Endothelial cell of umbilical vein (primary cell): ENCODE data around the gene UGT2A2. TPM values are rescaled to one million over a fixed set of nuclear protein-coding genes. Genes with fewer than 3 reads are reported as not detected.

Experiments used
- BruUV-seq: library from RNA; stranded (reverse); fragments of 400-500 nt; replicated peaks from 2 replicates; lab custom pipeline; 2021; lab: Mats Ljungman, UMichigan
- CTCF ChIA-PET: fragments of 300-600, 350-600 bp; sonication (Branson Sonifier 250); formaldehyde crosslinking; loops from one replicate; lab custom pipeline; 2021; ENCODE audit warnings: antibody characterized with exemption, inconsistent platforms; lab: Charles Lee
- POLR2A ChIA-PET: fragments of 300-600, 350-600 bp; sonication (Branson Sonifier 250); formaldehyde crosslinking; loops from one replicate; lab custom pipeline; 2021; ENCODE audit warnings: antibody characterized with exemption, inconsistent platforms; lab: Charles Lee
- DNase-seq: peaks from one replicate; pipeline ENCODE4 v3.0.0-alpha.2; 2011; ENCODE audit warnings: low read depth, low spot score
- FAIRE-seq: peaks from 2 replicates; lab custom pipeline; 2011; peaks lifted over from hg19 to GRCh38; lab: Jason Lieb, UNC
- H2AFZ ChIP-seq: 2 replicates; pipeline ENCODE4 v1.6.0; 2012; ENCODE audit warnings: low read depth, low read length, control low read depth, inconsistent platforms
- H3K27ac ChIP-seq: 2 replicates; pipeline ENCODE4 v1.5.1; 2011; ENCODE audit warnings: low read depth, mild to moderate bottlenecking, control low read depth, low read length, moderate library complexity; ENCODE audit not compliant: insufficient read depth
- H3K27me3 ChIP-seq, 2 experiments: 2 replicates each; pipeline versions ENCODE4 v1.6.0 to v1.6.1; 2011; ENCODE audit warnings: low read length in 2 of 2, mixed read lengths in 1 of 2; ENCODE audit not compliant: control insufficient read depth in 2 of 2, insufficient read depth in 2 of 2
- H3K36me3 ChIP-seq, 2 experiments: 2 replicates in 1 of 2; 3 replicates in 1 of 2; pipeline ENCODE4 v1.5.1; 2011; ENCODE audit warnings: low read length in 2 of 2, mild to moderate bottlenecking in 1 of 2, moderate library complexity in 1 of 2; ENCODE audit not compliant: control insufficient read depth in 2 of 2, insufficient read depth in 2 of 2; ENCODE audit errors: extremely low read depth in 1 of 2
- H3K4me1 ChIP-seq: 3 replicates; pipeline ENCODE4 v1.5.1; 2011; ENCODE audit warnings: mild to moderate bottlenecking, low read length; ENCODE audit not compliant: control insufficient read depth, insufficient read depth; ENCODE audit errors: extremely low read depth
- H3K4me2 ChIP-seq: 2 replicates; pipeline ENCODE4 v1.6.1; 2011; ENCODE audit warnings: low read length, control low read depth, mixed read lengths; ENCODE audit not compliant: insufficient read depth
- H3K4me3 ChIP-seq, 3 experiments: fragments of 200-600 bp in 1 of 3; sonication (generic), shearing (Covaris generic) in 1 of 3; replicated peaks in 1 of 3; 2 replicates each; pipeline ENCODE4 v1.5.1; 2011 to 2016; ENCODE audit warnings: control low read depth in 3 of 3, low read length in 3 of 3, mild to moderate bottlenecking in 2 of 3, inconsistent platforms in 1 of 3, low read depth in 1 of 3, moderate library complexity in 1 of 3; ENCODE audit not compliant: insufficient read depth in 1 of 3
- H3K79me2 ChIP-seq: 2 replicates; pipeline ENCODE4 v1.6.0; 2012; ENCODE audit warnings: low read length, inconsistent platforms; ENCODE audit not compliant: control insufficient read depth, insufficient read depth
- H3K9ac ChIP-seq: replicated peaks from 2 replicates; pipeline ENCODE3; 2011; ENCODE audit warnings: low read length, control low read depth; ENCODE audit not compliant: insufficient read depth; ENCODE audit errors: extremely low read depth
- H3K9me1 ChIP-seq: replicated peaks from 3 replicates; pipeline ENCODE4 v1.6.0; 2011; ENCODE audit warnings: mild to moderate bottlenecking, low read length; ENCODE audit not compliant: control insufficient read depth, insufficient read depth; ENCODE audit errors: extremely low read depth
- H3K9me3 ChIP-seq: replicated peaks from 2 replicates; pipeline ENCODE4 v1.5.1; 2012; ENCODE audit warnings: low read length, inconsistent platforms; ENCODE audit not compliant: control insufficient read depth, insufficient read depth
- H4K20me1 ChIP-seq: replicated peaks from 2 replicates; pipeline ENCODE3; 2011; ENCODE audit warnings: mild to moderate bottlenecking, low read length; ENCODE audit not compliant: control insufficient read depth, insufficient read depth; ENCODE audit errors: extremely low read depth
- EZH2 ChIP-seq: IDR thresholded peaks from 2 replicates; pipeline ENCODE4 v1.6.1; 2012; ENCODE audit warnings: borderline replicate concordance, low read depth, mild to moderate bottlenecking, moderate library complexity, low read length, inconsistent platforms; ENCODE audit not compliant: severe bottlenecking
- FOS ChIP-seq: IDR thresholded peaks from 2 replicates; pipeline ENCODE4 v1.6.1; 2011; ENCODE audit warnings: mild to moderate bottlenecking, low read length, moderate library complexity, borderline replicate concordance; ENCODE audit not compliant: insufficient read depth
- GATA2 ChIP-seq: IDR thresholded peaks from 2 replicates; pipeline ENCODE4 v1.7.0; 2011; ENCODE audit warnings: low read depth, mild to moderate bottlenecking, moderate library complexity, mixed read lengths, low read length; ENCODE audit not compliant: insufficient read length, insufficient read depth
- JUN ChIP-seq: IDR thresholded peaks from 2 replicates; pipeline ENCODE4 v1.6.1; 2011; ENCODE audit warnings: borderline replicate concordance, low read depth; ENCODE audit not compliant: insufficient read length, insufficient read depth
- MYC ChIP-seq: IDR thresholded peaks from one replicate; pipeline ENCODE4 v1.6.1; 2011; ENCODE audit warnings: mild to moderate bottlenecking, low read depth, low read length
- POLR2A ChIP-seq: IDR thresholded peaks from 2 replicates; pipeline ENCODE4 v1.6.1; 2012; ENCODE audit warnings: low read depth, mild to moderate bottlenecking, control low read depth, low read length
- POLR2AphosphoS5 ChIP-seq: IDR thresholded peaks from 2 replicates; pipeline ENCODE4 v1.6.1; 2012; ENCODE audit warnings: low read depth, mild to moderate bottlenecking, control low read depth, low read length, moderate library complexity; ENCODE audit not compliant: insufficient read depth
- dilution Hi-C: fragments of 300-500 bp; cut with MboI; formaldehyde crosslinking; loops from one replicate; pipeline ENCODE4 v1.15.0; 2019; ENCODE audit warnings: low sequenced_read_pairs; ENCODE audit not compliant: extremely low pct_ligation_motif_present
- intact Hi-C: fragments of 100-400 bp; cut with micrococcal nuclease; formaldehyde crosslinking; loops from one replicate; pipeline ENCODE4 v1.10.0; 2022
- polyA plus RNA-seq, 4 experiments: library from polyadenylated mRNA; depleted of rRNA in 3 of 4; stranded (reverse) in 3 of 4; unstranded in 1 of 4; fragments of >200 nt; gene quantifications; 2 replicates each; pipeline versions ENCODE4 v1.2.1 to v1.2.3, GENCODE V29; 2011 to 2012; ENCODE audit warnings: missing spikeins in 1 of 4
- total RNA-seq: library from RNA; stranded (reverse); gene quantifications from 2 replicates; pipeline ENCODE4 v1.2.3, GENCODE V29; 2021
- TF ChIP-seq, protein P1 (sequence below): IDR thresholded peaks from 2 replicates; pipeline ENCODE4 v1.6.1; 2011; ENCODE audit not compliant: insufficient read depth, insufficient read length
- TF ChIP-seq, protein P2 (sequence below), 2 donors: IDR thresholded peaks; 1 replicate in 1 of 2; 2 replicates in 1 of 2; pipeline ENCODE4 v1.5.1; 2011; ENCODE audit warnings: low read length in 2 of 2, mild to moderate bottlenecking in 2 of 2, moderate library complexity in 2 of 2, control low read depth in 1 of 2, inconsistent platforms in 1 of 2, low read depth in 1 of 2; ENCODE audit not compliant: insufficient read depth in 1 of 2; ENCODE audit errors: extremely low read depth in 1 of 2

The UGT2A2 gene
- total and polyA plus RNA-seq, 2 donors (not counting 3 experiments of a cell fraction or from before 2014, with no cell fraction given), result not detected

- TF ChIP-seq FOS (no peak), GATA2 (no peak), JUN (no peak), EZH2 (no peak), POLR2AphosphoS5 (no peak), POLR2A (no peak), MYC (no peak)
- TF ChIP-seq, protein P1, sequence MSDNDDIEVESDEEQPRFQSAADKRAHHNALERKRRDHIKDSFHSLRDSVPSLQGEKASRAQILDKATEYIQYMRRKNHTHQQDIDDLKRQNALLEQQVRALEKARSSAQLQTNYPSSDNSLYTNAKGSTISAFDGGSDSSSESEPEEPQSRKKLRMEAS, result no peak
- TF ChIP-seq, protein P2, sequence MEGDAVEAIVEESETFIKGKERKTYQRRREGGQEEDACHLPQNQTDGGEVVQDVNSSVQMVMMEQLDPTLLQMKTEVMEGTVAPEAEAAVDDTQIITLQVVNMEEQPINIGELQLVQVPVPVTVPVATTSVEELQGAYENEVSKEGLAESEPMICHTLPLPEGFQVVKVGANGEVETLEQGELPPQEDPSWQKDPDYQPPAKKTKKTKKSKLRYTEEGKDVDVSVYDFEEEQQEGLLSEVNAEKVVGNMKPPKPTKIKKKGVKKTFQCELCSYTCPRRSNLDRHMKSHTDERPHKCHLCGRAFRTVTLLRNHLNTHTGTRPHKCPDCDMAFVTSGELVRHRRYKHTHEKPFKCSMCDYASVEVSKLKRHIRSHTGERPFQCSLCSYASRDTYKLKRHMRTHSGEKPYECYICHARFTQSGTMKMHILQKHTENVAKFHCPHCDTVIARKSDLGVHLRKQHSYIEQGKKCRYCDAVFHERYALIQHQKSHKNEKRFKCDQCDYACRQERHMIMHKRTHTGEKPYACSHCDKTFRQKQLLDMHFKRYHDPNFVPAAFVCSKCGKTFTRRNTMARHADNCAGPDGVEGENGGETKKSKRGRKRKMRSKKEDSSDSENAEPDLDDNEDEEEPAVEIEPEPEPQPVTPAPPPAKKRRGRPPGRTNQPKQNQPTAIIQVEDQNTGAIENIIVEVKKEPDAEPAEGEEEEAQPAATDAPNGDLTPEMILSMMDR (IDR thresholded peaks at IDR 0.05; ENCODE audit: extremely low read depth in 1 of 2, insufficient read depth in 1 of 2, low read depth in 1 of 2, low read length in 2 of 2), result no peak
- no TSS peak for BruUV-seq
- intact Hi-C loops, result no loop called here
- ChIA-PET CTCF (interaction anchor here (1.0 kb wide), 1 partner anchor 37 kb away, joined by 3 read pairs; no protein-coding TSS in a partner anchor), POLR2A (no interaction called here)
- H3K4me1 ChIP-seq, result no peaks in the 10 kb centered on the region
- H3K27ac ChIP-seq, result no peak overlapping the region
- no peaks in the 10 kb centered on the region for H3K9me1 ChIP-seq
- H3K36me3 ChIP-seq, result no peaks in the 10 kb centered on the region
- no peaks in the 10 kb centered on the region for H4K20me1 ChIP-seq
- no peak for FAIRE-seq
- peaks cover 0 to under 1% of the 10 kb centered on the region in 2 experiments for H3K27me3 ChIP-seq
- no peaks in the 10 kb centered on the region for H3K9me3 ChIP-seq
- no peak overlapping the region for H3K4me2 ChIP-seq
- dilution Hi-C loops, result no loop called here
- H2AFZ ChIP-seq, result no peak overlapping the region
- no peak overlapping the region for H3K9ac ChIP-seq
- DNase-seq, result no peak
- no peaks in the 10 kb centered on the region for H3K79me2 ChIP-seq
- H3K4me3 ChIP-seq, result no peak overlapping the region
Measured at GRCh38 chr4:69591364-69591763, 48.1 kb downstream of the UGT2A2 start.
